OCI-LY3 (cell line): ENCODE data around the gene EXOSC6.
"Not testable (repeated sequence)": the region's sequence is repeated elsewhere in the genome, so short reads cannot be mapped to it uniquely, and the experiment has no call there.

Source experiments
- H2AFZ ChIP-seq: fragments of 200-600, 300-600 bp; shearing (Covaris generic); 2 replicates; pipeline ENCODE4 v1.6.0; 2014; ENCODE audit warnings: antibody characterized with exemption, low read depth, low read length
- H3K27ac ChIP-seq: fragments of 200-600, 300-600 bp; sonication (generic); 2 replicates; pipeline ENCODE4 v1.5.1; 2014; ENCODE audit warnings: mild to moderate bottlenecking, low read length, moderate library complexity, mixed read lengths
- H3K27me3 ChIP-seq: fragments of 200-600, 300-600 bp; sonication (generic); 2 replicates; pipeline ENCODE4 v1.6.1; 2014; ENCODE audit warnings: low read depth, low read length, mixed read lengths
- H3K36me3 ChIP-seq: fragments of 200-600, 300-600 bp; sonication (generic); replicated peaks from 2 replicates; pipeline ENCODE3; 2014; ENCODE audit warnings: low read depth, low read length, mixed read lengths
- H3K4me1 ChIP-seq: fragments of 300-600, 200-600 bp; sonication (generic); 2 replicates; pipeline ENCODE4 v1.6.1; 2014; ENCODE audit warnings: low read length, mixed read lengths
- H3K4me2 ChIP-seq: fragments of 200-600, 300-600 bp; sonication (generic); 2 replicates; pipeline ENCODE4 v1.6.1; 2014; ENCODE audit warnings: low read length, mixed read lengths
- H3K4me3 ChIP-seq: fragments of 300-600, 200-600 bp; sonication (generic); 2 replicates; pipeline ENCODE4 v1.5.1; 2014; ENCODE audit warnings: antibody characterized with exemption, mild to moderate bottlenecking, low read length, moderate library complexity
- H3K79me2 ChIP-seq: fragments of 300-600, 200-600 bp; shearing (Covaris generic); 2 replicates; pipeline ENCODE4 v1.6.1; 2014; ENCODE audit warnings: mild to moderate bottlenecking, low read length, mixed read lengths
- H3K9ac ChIP-seq: fragments of 300-600, 200-600 bp; shearing (Covaris generic); 2 replicates; pipeline ENCODE4 v1.6.0; 2014; ENCODE audit warnings: mild to moderate bottlenecking, low read length, moderate library complexity
- H3K9me3 ChIP-seq: fragments of 200-600, 300-600 bp; shearing (Covaris generic); 2 replicates; pipeline ENCODE4 v1.6.1; 2014; ENCODE audit warnings: low read length, mixed read lengths; ENCODE audit not compliant: insufficient read depth
- H4K20me1 ChIP-seq: fragments of 200-600, 300-600 bp; sonication (generic); 2 replicates; pipeline ENCODE4 v1.6.1; 2016; ENCODE audit warnings: low read length, mixed read lengths; ENCODE audit not compliant: insufficient read depth

EXOSC6 gene

DNA sequence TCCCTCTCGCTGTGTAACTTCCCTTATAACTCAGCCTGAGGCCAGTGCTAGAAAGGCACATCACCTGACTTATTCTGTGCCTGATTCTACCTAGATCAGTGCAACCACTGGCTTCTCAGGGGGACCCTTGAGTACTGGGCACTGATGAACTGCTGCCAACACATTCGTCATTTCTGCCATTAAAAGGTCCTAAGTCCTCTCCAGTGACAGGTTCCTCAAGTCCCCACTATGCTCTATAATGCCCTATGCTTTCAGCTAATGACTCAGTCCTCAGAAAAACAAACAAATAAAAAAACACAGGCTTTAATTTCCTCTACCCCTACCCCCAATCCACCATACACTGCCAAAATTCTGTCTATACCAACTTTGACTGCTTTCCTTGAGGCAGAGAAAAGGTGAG, 28.5 kb downstream of the EXOSC6 start:
- not testable (repeated sequence) for H3K36me3 ChIP-seq, H3K4me1 ChIP-seq, H3K9me3 ChIP-seq, H2AFZ ChIP-seq, H4K20me1 ChIP-seq, H3K4me2 ChIP-seq, H3K27me3 ChIP-seq, H3K27ac ChIP-seq, H3K79me2 ChIP-seq, H3K4me3 ChIP-seq, H3K9ac ChIP-seq

GRCh38 chr16:70222574-70222973, 29.2 kb downstream of the EXOSC6 start:
- not testable (repeated sequence) for H3K9me3 ChIP-seq, H3K27ac ChIP-seq, H3K4me1 ChIP-seq, H3K4me2 ChIP-seq, H3K36me3 ChIP-seq, H3K27me3 ChIP-seq, H3K9ac ChIP-seq, H4K20me1 ChIP-seq, H3K4me3 ChIP-seq, H2AFZ ChIP-seq, H3K79me2 ChIP-seq

DNA sequence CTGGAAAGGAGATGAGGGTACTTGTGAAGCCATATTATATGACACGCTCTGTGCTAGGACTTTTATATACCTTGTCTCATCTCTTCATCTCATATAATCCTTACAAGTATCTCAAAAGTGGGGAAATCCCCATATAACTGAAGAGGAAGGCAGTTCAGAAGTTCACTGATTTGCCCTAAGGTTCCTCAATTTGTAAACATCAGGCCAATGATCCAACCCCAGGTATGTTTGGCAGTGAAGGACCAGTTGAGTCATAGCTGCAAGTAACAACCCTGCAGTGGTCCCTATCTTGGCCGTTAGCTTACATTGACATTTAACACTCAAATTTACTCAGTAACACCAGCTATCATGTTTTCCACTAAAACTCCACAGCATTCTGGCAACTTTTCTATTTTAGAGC, 33.2 kb downstream of the EXOSC6 start:
- H3K36me3 ChIP-seq, H2AFZ ChIP-seq, H3K79me2 ChIP-seq, H3K27me3 ChIP-seq, H3K9me3 ChIP-seq, H3K4me2 ChIP-seq, H3K9ac ChIP-seq, H4K20me1 ChIP-seq, H3K27ac ChIP-seq, H3K4me3 ChIP-seq, H3K4me1 ChIP-seq: not testable (repeated sequence)

GRCh38 chr16:70206382-70206781, 45.4 kb downstream of the EXOSC6 start:
- not testable (repeated sequence) for H3K27me3 ChIP-seq, H3K4me3 ChIP-seq, H3K36me3 ChIP-seq, H3K79me2 ChIP-seq, H3K4me1 ChIP-seq, H3K4me2 ChIP-seq, H3K27ac ChIP-seq, H3K9ac ChIP-seq, H4K20me1 ChIP-seq, H3K9me3 ChIP-seq, H2AFZ ChIP-seq

- H4K20me1 ChIP-seq, H3K9ac ChIP-seq, H2AFZ ChIP-seq, H3K79me2 ChIP-seq, H3K4me2 ChIP-seq, H3K9me3 ChIP-seq, H3K36me3 ChIP-seq, H3K4me1 ChIP-seq, H3K27me3 ChIP-seq, H3K27ac ChIP-seq, H3K4me3 ChIP-seq: not testable (repeated sequence)
Measured at GRCh38 chr16:70204668-70205405, 46.9 kb downstream of the EXOSC6 start.

- H3K9ac ChIP-seq, H2AFZ ChIP-seq, H3K27ac ChIP-seq, H3K79me2 ChIP-seq, H4K20me1 ChIP-seq, H3K27me3 ChIP-seq, H3K4me3 ChIP-seq, H3K9me3 ChIP-seq, H3K36me3 ChIP-seq, H3K4me1 ChIP-seq, H3K4me2 ChIP-seq: not testable (repeated sequence)
Measured at GRCh38 chr16:70204010-70204409, 47.7 kb downstream of the EXOSC6 start.

DNA sequence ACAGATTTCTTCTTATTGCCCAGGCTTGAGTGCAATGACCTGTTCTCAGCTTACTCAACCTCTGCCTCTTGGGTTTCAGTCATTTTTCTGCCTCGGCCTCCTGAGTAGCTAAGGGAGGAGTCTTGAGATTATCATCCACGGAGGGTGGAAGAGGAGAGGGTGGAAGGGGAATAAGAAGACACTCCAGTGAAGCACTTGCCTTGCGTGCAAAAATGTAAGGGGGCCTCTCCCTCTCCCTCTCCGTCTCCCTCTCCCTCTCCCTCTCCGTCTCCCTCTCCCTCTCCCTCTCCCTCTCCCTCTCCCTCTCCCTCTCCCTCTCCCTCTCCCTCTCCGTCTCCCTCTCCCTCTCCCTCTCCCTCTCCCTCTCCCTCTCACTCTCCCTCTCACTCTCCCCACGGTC, 48.2 kb downstream of the EXOSC6 start:
- not testable (repeated sequence) for H2AFZ ChIP-seq, H3K27me3 ChIP-seq, H3K9me3 ChIP-seq, H3K4me2 ChIP-seq, H3K27ac ChIP-seq, H3K4me3 ChIP-seq, H4K20me1 ChIP-seq, H3K9ac ChIP-seq, H3K36me3 ChIP-seq, H3K79me2 ChIP-seq, H3K4me1 ChIP-seq

GRCh38 chr16:70200063-70200462, 51.7 kb downstream of the EXOSC6 start:
- not testable (repeated sequence) for H3K4me3 ChIP-seq, H3K27ac ChIP-seq, H3K9ac ChIP-seq, H3K9me3 ChIP-seq, H2AFZ ChIP-seq, H3K4me1 ChIP-seq, H4K20me1 ChIP-seq, H3K79me2 ChIP-seq, H3K4me2 ChIP-seq, H3K27me3 ChIP-seq, H3K36me3 ChIP-seq

DNA sequence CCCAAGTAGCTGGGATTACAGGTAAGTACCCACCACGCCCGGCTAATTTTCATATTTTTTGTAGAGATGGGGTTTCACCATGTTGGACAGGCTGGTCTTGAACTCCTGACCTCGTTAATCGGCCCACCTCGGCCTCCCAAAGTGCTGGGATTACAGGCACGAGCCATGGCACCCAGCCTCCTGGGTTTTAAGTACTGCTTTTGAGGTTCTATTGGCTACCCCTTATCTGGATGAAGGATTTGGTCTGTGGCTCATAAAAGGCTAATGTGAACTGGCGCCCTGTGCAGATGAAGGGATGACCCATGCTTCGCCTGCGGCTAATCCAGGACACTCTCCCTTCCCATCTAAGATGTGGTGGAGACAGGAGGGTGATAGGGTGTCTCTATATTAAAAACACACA, 52.6 kb downstream of the EXOSC6 start:
- not testable (repeated sequence) for H3K4me3 ChIP-seq, H3K9me3 ChIP-seq

GRCh38 chr16:70198666-70199065, 53.1 kb downstream of the EXOSC6 start:
- not testable (repeated sequence) for H3K27ac ChIP-seq, H3K36me3 ChIP-seq, H4K20me1 ChIP-seq, H3K27me3 ChIP-seq, H2AFZ ChIP-seq, H3K4me3 ChIP-seq, H3K9me3 ChIP-seq, H3K9ac ChIP-seq, H3K79me2 ChIP-seq, H3K4me2 ChIP-seq, H3K4me1 ChIP-seq

More for the DNA sequence above, 52.6 kb downstream of the EXOSC6 start:
- not testable (repeated sequence) for H2AFZ ChIP-seq, H4K20me1 ChIP-seq, H3K4me1 ChIP-seq, H3K27me3 ChIP-seq, H3K36me3 ChIP-seq, H3K79me2 ChIP-seq, H3K4me2 ChIP-seq, H3K9ac ChIP-seq, H3K27ac ChIP-seq
